NT2/D1 (cell line): ENCODE results near the gene SNN.

Source experiments
- YY1 ChIP-seq: IDR thresholded peaks from 2 replicates; pipeline ENCODE4 v1.6.1; 2011; ENCODE audit not compliant: insufficient read length, insufficient read depth
- ZNF274 ChIP-seq: IDR thresholded peaks from 2 replicates; pipeline ENCODE4 v1.6.1; 2011; ENCODE audit warnings: mild to moderate bottlenecking, low read depth, low read length

GRCh38 chr16:11668623-11669379 is 546 bp downstream of the SNN start:
- TF ChIP-seq ZNF274 = no peak
- TF ChIP-seq YY1 = no peak
